H1 (cell line): ENCODE data around the gene PDE4D. TPM values are rescaled to one million over a fixed set of nuclear protein-coding genes. Genes with fewer than 3 reads are reported as not detected.

ENCODE experiments used
- EZH2 ChIP-seq: fragments of 200-600 bp; sonication (generic); IDR thresholded peaks from 2 replicates; pipeline ENCODE4 v1.7.1; 2012; ENCODE audit warnings: low read depth, mild to moderate bottlenecking, moderate library complexity, low read length, inconsistent platforms; ENCODE audit not compliant: severe bottlenecking
- SIX5 ChIP-seq: IDR thresholded peaks from 2 replicates; pipeline ENCODE4 v1.6.1; 2011; ENCODE audit warnings: mild to moderate bottlenecking, low read depth, low read length
- ZNF274 ChIP-seq: IDR thresholded peaks from 2 replicates; pipeline ENCODE4 v1.7.0; 2012; ENCODE audit warnings: low read length, borderline replicate concordance; ENCODE audit errors: extremely low read depth
- polyA plus RNA-seq, 7 experiments: library from polyadenylated mRNA; depleted of rRNA in 3 of 7; stranded (reverse) in 5 of 7; unstranded in 2 of 7; fragments of >200 nt in 5 of 7; fragments of 200-250 nt in 2 of 7; gene quantifications; 1 replicate in 5 of 7; 2 replicates in 1 of 7; 4 replicates in 1 of 7; pipeline versions ENCODE4 v1.2.1 to v1.2.3, GENCODE V29; 2011 to 2013; ENCODE audit warnings: missing spikeins in 2 of 7, mixed read lengths in 2 of 7
- total RNA-seq: library from RNA; stranded (reverse); fragmentation: NEBNext Ultra II Directional; extraction: Animal tissue kit (Norgen Biotek cat#: 25700); gene quantifications from 2 replicates; pipeline ENCODE4 v1.2.1, GENCODE V29; 2021
- TF ChIP-seq, protein P1 (sequence below), 3 experiments: IDR thresholded peaks; 1 replicate in 2 of 3; 2 replicates in 1 of 3; pipeline versions ENCODE4 v1.5.1 to v1.6.1; 2011; ENCODE audit warnings: low read length in 3 of 3, mild to moderate bottlenecking in 3 of 3, inconsistent platforms in 2 of 3, low read depth in 1 of 3, moderate library complexity in 1 of 3; ENCODE audit not compliant: insufficient read depth in 1 of 3; ENCODE audit errors: control extremely low read depth in 1 of 3

Gene PDE4D
- total and polyA plus RNA-seq, 2 of the 8 experiments (the other 6 are each of a cell fraction or from before 2014, with no cell fraction given) = 2.3 to 3.7 TPM

- TF ChIP-seq, protein P1, sequence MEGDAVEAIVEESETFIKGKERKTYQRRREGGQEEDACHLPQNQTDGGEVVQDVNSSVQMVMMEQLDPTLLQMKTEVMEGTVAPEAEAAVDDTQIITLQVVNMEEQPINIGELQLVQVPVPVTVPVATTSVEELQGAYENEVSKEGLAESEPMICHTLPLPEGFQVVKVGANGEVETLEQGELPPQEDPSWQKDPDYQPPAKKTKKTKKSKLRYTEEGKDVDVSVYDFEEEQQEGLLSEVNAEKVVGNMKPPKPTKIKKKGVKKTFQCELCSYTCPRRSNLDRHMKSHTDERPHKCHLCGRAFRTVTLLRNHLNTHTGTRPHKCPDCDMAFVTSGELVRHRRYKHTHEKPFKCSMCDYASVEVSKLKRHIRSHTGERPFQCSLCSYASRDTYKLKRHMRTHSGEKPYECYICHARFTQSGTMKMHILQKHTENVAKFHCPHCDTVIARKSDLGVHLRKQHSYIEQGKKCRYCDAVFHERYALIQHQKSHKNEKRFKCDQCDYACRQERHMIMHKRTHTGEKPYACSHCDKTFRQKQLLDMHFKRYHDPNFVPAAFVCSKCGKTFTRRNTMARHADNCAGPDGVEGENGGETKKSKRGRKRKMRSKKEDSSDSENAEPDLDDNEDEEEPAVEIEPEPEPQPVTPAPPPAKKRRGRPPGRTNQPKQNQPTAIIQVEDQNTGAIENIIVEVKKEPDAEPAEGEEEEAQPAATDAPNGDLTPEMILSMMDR (IDR thresholded peaks at IDR 0.05; ENCODE audit: control extremely low read depth in 1 of 3, insufficient read depth in 1 of 3, low read depth in 1 of 3, low read length in 3 of 3) = no peak
- TF ChIP-seq EZH2 (no peak), ZNF274 (no peak), SIX5 (no peak)
These were observed 126.3 kb downstream of the PDE4D start (continued) for GRCh38 chr5:59767211-59767605.
